GM18505 (cell line): ENCODE measurements around the gene PWWP2B.
"Not testable (repeated sequence)": the region's sequence is repeated elsewhere in the genome, so short reads cannot be mapped to it uniquely, and the experiment has no call there.

Experiments
- ATAC-seq: cut with Tn5 transposase; IDR thresholded peaks from one replicate; pipeline ENCODE4 v1.9.1; 2021; ENCODE audit not compliant: unreplicated experiment
- POLR2A ChIP-seq: IDR thresholded peaks from 4 replicates; pipeline ENCODE4 v1.6.1; 2011; ENCODE audit warnings: borderline replicate concordance; ENCODE audit not compliant: insufficient read depth, insufficient read length; ENCODE audit errors: extremely low read depth

The PWWP2B gene

GRCh38 chr10:132369636-132370185 lies 27.3 kb upstream of the PWWP2B start:
- no peak for TF ChIP-seq POLR2A
- ATAC-seq = no peak

GRCh38 chr10:132370426-132371340 lies 26.3 kb upstream of the PWWP2B start:
- ATAC-seq = no peak
- no peak for TF ChIP-seq POLR2A

DNA sequence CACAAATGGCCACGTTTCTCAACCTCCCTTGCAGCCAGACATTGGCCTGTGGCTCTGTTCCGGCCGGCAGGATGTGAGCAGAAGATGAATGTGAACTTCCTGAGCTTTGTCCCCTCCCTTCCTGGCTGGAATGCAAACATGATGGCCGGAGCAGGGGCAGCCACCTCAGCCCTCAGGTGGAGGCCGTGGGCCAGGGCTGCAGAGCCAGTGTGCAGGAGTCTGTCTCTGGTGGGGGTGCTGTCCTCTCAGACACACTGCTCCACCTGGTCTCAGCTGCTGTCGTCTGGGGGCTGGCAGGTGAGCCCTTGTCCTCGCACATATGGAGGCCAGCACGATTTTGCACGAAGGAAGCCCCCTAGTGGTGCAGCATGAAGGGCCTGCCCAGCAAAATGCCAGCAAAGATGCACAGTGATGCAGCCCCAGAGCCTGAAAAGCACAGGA lies 25.3 kb upstream of the PWWP2B start:
- TF ChIP-seq POLR2A = no peak

GRCh38 chr10:132372516-132373095 lies 24.4 kb upstream of the PWWP2B start:
- ATAC-seq = no peak
- TF ChIP-seq POLR2A = no peak

More for the DNA sequence above, 25.3 kb upstream of the PWWP2B start:
- ATAC-seq = no peak

GRCh38 chr10:132373241-132373955 lies 23.6 kb upstream of the PWWP2B start:
- ATAC-seq = no peak

GRCh38 chr10:132374176-132374575 lies 22.8 kb upstream of the PWWP2B start:
- no peak for ATAC-seq
- no peak for TF ChIP-seq POLR2A

More at GRCh38 chr10:132373241-132373955, 23.6 kb upstream of the PWWP2B start:
- TF ChIP-seq POLR2A = no peak

DNA sequence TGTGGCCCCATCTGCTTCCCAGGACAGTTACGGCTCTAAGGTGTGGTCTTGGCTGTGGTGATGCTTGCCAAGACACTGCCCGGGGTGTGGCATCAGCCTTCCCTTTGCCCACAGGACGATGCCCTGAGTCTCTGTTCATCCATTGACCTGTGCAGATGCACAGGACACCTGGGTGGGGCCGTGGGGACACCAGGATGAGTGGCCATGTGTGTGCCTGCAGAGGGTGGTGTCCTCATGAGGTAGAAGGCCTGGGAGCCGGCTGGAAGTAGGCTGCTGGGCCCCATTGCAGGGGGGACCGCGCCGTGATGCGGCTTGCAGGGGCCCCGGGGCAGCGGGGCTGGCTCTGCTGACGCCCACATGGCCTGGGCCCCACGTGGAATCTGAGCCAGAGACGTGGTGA lies 22.4 kb upstream of the PWWP2B start:
- TF ChIP-seq POLR2A = no peak
- no peak for ATAC-seq

GRCh38 chr10:132375116-132375794 lies 21.7 kb upstream of the PWWP2B start:
- no peak for ATAC-seq
- no peak for TF ChIP-seq POLR2A

GRCh38 chr10:132375795-132376297 lies 21.2 kb upstream of the PWWP2B start:
- no peak for TF ChIP-seq POLR2A
- ATAC-seq = no peak

GRCh38 chr10:132376394-132376851 lies 20.6 kb upstream of the PWWP2B start:
- no peak for TF ChIP-seq POLR2A
- no peak for ATAC-seq

DNA sequence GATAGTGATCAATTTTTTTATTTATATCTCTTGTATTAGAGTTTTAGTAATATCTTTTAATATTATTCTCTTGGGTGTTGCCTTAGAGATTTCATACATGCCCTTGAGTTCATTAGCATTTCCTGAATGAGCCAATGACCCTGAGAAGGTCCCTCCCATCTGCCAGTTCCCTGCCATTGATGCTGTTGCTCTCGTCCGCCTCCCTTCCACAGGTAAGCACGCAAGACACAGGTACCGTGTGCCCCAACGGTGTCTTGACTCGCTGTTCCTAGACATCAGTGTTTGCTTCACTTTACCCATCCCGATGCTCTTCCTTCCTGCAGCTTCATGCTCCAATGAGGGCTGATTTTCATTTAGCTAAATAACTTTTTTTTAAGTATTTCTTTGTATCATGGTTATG lies 19.7 kb upstream of the PWWP2B start:
- ATAC-seq = no peak
- TF ChIP-seq POLR2A = no peak

GRCh38 chr10:132379026-132379425 lies 18.0 kb upstream of the PWWP2B start:
- not testable (repeated sequence) for ATAC-seq

- not testable (repeated sequence) for ATAC-seq
Measured at GRCh38 chr10:132380986-132381385, 16.0 kb upstream of the PWWP2B start.
